NCI-H748 (cell line): ENCODE data around the gene HRC.
"Not testable (repeated sequence)": the region's sequence is repeated elsewhere in the genome, so short reads cannot be mapped to it uniquely, and the experiment has no call there.

Experiments
- DNase-seq: peaks from one replicate; lab custom pipeline; 2025; ENCODE audit not compliant: unreplicated experiment; lab: John Stamatoyannopoulos, UW

Gene HRC

DNA sequence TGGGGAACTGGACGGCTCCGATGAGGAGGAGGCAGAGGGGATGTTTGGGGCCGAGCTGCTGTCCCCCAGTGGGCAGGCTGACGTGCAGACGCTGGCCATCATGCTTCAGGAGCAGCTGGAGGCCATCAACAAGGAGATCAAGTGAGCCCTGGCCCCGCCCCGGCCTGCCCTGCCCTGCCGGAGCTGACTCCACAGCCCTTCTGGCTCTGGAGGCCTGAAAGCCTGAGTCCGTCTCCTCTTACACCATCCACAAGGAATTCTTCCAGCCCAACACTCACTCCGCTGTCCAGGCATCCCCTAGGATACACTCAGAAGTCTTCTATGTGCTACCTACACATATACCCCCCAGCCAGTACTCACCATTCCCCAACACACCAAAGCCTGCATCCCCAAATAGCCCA lies 18.4 kb downstream of the HRC start:
- no peak for DNase-seq

DNA sequence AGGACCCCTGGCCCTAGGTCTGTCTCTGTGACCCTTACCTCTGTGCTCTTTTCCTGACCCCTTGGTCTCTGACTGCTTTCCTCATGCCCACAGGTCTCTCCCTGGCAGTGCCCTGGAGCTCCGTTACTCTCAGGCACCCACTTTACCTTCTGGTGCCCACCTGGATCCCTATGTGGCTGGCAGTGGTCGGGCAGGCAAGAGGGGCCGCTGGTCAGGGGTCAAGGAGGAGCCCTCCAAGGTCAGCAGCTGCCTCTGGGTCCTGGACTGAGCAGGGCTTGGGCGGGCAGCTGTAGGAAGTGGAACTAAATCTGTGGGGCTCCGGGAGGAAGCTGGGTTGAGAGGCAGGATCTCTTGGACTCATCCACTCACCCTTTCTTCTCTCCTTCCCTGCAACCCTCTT lies 19.5 kb downstream of the HRC start:
- DNase-seq = no peak

DNA sequence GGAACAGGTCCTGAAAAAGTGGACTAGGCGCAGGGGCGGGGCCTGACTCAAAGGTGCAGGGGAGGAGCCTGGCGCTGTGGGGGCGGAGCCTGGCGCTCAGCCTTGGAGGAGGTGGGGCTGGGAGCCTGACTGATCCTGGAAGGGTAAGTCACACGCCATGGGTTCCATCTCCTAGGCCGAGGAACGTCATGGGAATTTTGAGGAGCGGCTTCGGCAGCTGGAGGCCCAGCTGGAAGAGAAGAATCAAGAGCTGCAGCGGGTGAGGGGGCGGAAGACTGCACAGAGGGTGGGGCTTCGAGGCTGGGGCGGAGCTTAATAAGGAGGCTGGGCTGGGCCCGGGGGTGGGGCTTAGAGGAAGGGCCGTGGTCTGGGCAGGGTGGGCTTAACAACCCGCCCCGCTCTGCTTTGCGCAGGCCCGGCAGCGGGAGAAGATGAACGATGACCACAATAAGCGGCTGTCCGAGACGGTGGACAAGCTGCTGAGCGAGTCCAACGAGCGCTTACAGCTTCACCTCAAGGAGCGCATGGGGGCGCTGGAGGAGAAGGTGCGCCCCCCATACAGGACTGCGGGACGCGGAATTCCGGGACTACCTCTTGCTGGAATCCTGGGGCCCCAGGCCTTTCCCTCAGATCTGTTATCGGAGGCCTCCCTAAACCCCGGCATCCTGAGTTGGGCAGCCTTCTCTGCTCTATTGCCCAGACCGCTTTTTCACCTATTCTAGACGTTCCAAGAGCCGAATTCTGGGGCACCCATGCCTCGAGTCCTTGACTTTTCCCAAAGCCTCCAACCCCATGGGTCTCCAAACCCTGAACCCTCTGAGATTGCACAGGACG lies 21.4 kb downstream of the HRC start:
- DNase-seq = no peak

DNA sequence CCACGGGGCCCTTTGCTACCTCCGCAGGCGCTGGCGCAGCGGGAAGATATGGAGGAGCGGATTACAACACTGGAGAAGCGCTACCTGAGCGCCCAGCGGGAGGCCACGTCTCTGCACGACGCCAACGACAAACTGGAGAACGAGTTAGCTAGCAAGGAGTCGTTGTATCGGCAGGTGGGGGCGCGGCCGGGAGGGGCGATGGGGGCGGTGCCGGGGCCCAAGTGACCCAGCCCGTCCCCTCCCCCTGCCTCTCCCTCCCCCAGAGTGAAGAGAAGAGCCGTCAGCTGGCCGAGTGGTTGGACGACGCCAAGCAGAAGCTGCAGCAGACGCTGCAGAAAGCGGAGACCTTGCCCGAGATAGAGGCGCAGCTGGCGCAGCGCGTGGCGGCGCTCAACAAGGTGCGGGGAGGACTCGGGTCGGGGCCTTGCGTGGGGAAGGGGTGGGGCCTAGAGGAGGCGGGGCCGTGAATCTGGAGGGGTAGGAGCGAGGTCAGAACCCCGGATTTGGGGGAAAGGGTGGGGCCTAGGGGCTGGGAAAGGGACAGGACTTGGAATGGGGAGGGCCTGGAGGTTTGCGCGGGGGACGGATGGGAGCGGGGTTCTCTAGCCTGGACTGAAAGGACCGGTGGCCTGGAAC lies 22.1 kb downstream of the HRC start:
- DNase-seq = no peak

DNA sequence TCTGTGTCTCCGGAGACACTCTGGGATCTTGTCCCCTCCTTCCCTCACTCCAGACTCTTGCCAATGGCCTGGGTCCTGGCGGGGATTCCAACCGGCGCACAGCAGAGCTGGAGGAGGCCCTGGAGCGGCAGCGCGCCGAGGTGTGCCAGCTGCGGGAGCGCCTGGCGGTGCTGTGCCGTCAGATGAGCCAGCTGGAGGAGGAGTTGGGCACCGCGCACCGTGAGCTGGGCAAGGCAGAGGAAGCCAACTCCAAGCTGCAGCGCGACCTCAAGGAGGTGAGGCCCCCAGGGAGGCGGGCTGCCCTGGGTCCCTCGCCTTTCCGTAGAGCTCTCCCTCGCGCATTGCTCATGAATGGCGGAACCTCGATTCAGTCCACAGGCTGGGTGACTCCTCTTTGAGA lies 24.9 kb downstream of the HRC start:
- DNase-seq = no peak

DNA sequence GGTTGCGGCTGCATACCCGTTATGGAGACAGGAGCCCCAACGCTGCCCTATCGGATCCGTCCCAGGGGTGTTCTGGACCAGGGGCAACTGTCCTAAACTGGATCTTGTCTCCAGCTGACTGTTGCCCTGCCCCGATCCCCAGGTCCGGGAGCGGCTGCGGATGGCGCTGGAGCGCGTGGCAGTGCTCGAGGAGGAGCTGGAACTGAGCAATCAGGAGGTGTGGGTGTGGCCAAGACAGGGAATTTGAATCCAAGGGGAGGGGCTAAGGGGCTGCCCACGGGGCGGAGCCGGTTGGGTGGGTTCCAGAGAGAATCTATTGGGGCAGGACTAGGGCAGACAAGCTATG lies 26.0 kb downstream of the HRC start:
- DNase-seq = no peak

DNA sequence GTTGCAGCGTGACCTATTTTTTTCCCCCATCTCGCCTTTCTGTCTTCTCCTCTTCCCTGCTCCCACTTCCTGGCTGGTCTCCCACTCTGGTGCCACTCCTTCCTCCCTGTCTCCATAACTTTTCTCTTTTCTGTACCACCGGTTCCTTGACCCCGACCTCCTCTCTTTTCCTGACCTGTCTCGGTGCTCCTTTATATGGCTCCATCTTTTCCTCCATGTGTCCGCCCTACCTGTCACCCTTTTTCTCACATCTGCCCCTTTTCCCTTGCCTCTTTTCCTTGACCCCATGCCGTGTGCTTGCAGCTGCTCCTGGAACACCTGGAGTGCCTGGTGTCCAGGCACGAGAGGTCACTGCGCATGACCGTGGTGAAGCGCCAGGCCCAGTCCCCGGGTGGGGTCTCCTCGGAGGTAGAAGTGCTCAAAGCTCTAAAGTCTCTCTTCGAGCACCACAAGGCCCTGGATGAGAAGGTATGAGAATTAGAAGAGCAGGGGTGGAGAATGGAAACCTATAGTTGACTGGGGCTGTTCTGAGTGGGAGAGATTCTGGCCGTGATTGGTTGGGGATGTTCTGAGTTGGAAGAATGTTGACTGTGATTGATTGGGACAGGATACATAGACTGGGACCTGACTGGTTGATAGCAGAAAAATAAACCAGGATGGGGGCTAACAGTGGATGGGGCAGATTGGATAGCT lies 26.5 kb downstream of the HRC start:
- DNase-seq = no peak

DNA sequence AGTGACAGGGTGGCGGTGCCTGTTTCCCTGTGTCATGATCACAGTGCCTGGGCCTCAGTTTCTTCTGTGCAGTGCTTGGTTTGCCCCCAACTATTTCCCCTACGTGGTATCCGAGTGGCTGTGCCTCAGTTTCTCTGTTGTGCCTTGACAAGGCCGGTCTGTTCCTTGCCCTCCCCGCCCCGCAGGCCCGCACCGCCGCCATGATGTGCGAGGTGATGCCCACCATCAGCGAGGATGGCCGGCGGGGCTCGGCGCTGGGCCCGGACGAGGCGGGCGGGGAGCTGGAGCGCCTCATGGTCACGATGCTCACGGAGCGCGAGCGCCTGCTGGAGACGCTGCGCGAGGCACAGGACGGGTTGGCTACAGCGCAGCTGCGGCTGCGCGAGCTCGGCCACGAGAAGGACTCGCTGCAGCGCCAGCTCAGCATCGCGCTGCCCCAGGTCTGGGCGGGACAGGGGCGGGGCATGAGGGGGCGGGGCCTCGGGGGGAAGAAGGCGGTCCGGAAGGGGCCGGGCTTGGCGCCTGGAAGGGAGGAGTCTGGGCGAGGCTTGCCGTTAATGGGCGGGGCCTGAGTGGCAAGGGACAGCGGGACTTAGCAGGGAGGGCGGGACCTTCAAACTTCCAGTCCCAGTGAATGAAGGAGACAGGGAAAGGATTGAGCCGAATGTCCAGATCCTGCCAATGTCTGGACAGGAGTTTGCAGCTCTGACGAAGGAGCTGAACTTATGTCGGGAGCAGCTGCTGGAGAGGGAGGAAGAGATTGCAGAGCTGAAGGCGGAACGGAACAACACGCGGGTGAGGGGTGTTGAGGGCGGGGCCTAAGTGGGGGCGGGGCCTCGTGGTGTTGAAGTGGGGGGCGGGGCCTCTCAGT lies 27.3 kb downstream of the HRC start:
- DNase-seq = peak; percentile 98

DNA sequence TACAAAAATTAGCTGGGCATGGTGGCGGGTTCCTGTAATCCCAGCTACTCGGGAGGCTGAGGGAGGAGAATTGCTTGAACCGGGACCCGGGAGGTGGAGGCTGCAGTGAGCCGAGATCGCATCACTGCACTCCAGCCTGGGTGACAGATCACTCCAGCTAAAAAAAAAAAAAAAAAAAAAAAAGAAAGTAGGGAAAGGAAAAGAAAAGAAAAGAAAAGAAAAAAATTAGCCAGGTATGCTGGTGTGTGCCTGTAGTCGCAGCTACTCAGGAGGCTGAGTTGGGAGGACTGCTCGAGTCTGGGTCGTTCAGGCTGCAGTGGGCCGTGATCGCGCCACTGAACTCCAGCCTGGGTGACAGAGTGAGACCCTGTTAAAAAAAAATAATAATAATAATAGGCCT lies 28.0 kb downstream of the HRC start:
- DNase-seq = not testable (repeated sequence)

DNA sequence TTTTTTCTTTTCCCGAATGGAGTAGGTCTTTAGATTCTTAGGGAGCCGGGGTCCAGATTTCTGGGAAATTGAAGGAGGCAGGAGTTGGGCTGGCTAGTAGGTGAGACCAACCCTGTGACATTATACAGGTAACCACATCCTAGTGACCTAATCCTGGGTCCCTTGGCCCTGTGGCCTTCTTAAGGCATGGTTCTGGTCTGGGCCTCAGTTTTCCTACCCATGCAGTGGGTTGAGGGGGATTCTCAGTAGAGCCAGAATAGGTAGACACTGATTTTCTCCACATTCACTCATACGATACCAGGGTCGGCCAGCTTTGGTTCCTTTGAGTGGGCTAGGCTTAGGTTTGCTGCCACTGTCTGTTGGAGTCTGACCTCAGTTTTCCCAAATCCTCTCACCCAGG lies 28.6 kb downstream of the HRC start:
- no peak for DNase-seq

DNA sequence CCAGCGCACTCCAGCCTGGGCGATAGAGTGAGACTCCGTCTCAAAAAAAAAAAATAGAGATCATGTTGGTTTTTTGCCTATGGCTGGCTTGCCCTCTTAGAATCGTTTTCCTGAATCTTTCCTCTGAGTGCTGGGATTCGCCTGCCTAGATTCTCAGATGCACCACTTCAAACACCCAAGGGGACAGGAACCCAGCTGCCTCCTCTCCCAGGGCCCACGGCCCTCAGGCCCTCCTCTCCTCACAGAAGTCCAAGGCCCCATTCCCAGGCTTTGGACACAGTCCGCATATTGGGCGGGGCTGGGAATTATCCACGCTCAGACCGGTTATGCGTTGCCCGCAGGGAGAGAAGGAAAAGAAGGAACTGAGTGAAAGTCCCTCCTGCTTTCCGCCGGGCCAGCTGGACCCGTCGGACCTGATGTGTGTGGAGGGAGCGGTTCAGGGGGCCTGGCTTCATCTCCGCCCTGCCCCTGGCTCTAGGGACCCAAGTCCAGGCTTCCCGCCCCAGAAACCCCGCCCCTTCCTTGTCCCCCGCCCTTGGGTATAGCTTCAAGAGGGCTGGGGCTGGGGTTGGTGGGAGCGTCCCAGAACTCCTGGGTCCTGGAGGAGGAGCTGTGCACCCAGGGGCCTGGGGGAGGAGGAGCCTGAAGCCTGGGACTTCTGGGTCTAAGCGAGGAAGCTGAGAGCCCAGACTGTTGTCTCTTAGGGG lies 30.0 kb downstream of the HRC start:
- no peak for DNase-seq

DNA sequence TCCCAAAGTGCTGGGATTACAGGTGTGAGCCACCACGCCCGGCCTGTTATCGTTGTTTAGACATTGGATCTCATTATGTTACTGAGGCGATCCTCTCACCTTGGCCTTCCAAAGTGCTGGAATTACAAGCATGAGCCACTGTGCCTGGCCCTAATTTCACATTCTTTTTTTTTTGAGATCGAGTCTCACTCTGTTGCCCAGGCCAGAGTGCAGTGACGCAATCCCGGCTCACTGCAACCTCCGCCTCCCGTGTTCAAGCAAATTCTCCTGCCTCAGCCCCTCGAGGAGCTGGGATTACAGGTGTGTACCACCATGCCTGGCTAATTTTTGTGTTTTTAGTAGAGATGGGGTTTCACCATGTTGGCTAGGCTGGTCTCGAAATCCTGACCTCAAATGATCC lies 31.9 kb downstream of the HRC start:
- DNase-seq = not testable (repeated sequence)

DNA sequence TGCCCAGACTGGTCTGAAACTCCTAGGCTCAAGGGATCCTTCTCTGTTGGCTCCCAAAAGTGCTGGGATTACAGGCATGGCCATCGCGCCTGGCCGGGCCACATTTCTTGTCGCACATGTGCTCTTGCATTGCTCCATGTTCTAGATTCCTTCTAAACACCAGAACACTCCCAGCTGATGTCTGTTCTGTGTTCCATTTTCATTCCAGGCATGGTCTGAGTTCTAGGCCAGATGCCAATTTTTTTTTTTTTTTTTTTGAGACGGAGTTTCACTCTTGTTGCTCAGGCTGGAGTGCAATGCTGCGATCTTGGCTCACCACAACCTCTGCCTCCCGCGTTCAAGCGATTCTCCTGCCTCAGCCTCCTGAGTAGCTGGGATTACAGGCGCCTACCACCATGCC lies 33.4 kb downstream of the HRC start:
- DNase-seq = not testable (repeated sequence)

DNA sequence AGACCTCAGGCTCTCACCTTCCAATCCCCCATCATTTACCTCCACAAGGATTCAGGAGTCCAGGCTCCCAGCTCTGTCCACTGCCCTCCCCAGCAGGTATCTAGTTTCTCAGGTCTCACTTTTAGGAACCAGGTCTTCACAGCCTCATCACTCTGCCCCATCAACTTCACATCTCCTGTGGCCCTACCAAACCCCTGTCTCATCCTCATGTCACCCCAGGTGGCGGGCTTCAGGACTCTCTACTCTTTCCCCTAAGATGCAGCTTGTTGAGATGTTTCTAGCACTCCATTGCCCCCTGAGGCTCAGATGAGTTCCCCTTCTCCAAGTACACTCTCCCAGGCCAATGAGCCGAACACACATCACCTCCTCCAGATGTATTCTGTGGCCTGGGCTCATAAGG lies 34.3 kb downstream of the HRC start:
- no peak for DNase-seq

DNA sequence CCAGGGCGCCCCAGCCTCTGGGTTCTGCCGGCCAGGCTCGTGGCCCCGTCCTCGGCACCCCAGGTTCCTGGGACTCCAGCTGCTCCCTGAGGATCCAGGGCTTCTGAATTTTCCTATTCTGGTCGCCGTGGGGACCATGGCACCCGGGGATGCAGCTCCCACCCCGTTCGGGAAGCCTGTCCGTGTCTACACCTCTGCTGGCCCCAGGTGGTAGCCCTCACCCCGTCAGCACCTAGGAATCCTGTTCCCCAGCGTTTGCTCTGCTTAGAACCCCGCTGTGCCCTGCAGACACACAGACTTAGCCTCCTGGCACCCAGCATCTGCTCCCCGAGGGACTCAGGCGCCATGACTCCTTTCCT lies 34.9 kb downstream of the HRC start:
- DNase-seq = no peak

DNA sequence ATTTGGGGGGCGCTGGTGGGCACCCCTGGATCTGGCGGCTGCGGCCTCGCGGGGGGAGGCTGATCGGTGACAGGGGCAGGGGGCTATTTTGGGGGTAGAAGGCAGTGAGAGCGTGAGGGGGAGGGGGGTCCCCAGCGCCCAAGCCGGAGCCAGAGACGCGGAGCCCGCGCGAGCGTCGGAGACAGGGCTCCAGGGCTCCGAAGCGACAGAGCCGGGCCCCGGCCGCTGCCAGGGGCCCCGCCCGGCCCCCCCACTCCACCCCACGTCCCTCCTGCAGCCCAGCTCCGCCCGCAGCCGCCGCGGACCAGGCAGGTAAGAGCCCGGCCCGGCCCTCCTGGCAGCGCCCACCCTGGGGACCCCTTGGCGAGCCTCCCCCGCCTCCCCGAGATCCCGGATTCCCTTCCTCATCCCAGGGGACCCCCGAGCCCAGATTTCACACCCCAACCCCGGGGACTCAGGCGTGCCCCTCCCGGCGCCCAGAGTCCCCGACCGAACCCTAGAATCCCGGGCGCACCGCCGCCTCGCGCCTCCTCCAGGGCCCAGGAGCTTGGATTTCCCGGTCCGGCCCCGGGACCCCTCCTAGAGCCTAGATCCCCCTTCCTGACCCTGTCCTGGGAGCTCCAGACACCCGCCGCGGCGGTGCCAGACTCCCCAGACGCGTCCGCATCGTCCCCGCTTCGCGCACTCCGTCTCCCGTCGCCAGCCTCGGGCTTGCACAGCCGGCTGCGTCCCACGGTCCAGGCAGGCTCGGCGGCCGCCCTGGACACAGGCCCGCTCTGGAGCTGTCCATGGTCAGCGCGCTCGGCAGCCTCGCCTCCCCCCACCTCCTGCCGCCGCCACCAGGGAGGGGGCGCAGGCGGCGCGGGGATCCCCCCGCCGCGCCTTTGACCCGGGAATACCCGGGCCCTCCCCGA lies 35.5 kb downstream of the HRC start, which contains the start of gene PPFIA3:
TSS of gene PPFIA3 (plus strand) at position 134 of the 914 bp plus-strand sequence. CDS start 8,330 bp downstream, outside the sequence.
- DNase-seq = peak; percentile 72

DNA sequence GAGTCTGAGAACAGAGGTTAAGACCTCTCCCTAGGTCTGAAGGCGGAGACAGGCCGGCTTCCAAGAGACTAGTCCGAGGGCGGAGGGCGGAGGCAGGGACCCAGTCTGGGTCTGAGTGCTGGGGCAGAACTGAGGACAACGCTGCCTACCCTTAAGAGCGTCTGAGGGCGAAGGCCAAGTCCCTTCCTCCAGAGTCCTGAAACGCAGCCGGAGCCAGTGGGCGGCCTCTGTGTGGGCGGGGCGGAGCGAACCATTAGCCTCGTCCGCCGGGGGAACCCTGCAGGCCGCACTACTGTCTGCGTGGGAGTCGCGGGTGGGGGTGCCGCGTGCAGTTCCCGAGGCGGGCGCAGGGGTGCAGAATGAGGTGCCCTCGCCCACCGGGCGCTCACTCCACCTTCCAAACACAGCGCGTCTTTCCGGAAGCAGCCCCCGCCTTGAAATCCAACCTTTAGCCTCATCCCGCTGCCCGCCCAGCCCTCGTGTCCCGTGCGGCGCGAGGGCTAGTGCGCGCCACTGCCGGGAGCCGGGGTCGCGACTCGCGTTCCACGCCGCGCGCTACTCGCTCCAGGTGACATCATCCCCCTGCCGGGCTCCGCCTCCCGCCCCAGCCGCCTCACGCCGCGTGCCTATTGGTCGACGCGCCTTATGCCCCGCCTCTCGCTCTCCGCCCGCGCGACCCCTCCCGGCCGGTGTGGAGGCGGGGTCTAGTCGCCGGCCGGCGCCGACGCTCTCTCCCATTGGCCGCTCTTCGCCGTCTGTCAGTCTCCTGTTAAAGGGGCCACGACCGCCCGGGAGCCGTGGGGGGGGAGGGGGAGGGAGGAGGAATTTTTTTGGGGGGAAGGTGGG lies 36.4 kb downstream of the HRC start, which contains the start of gene C19orf73:
TSS of gene C19orf73 (minus strand) at position 579 of the 846 bp plus-strand sequence. CDS start at position 458, 121 bp downstream.
- peak; percentile 95 for DNase-seq
